NOMO-1 (cell line): Measurements from ENCODE around the gene UCHL5.
"Not testable (repeated sequence)": the region's sequence is repeated elsewhere in the genome, so short reads cannot be mapped to it uniquely, and the experiment has no call there.

Experiments used
- DNase-seq, 2 experiments: peaks; one replicate each; lab custom pipeline; 2025; ENCODE audit not compliant: unreplicated experiment in 2 of 2; lab: John Stamatoyannopoulos, UW

UCHL5 gene

DNA sequence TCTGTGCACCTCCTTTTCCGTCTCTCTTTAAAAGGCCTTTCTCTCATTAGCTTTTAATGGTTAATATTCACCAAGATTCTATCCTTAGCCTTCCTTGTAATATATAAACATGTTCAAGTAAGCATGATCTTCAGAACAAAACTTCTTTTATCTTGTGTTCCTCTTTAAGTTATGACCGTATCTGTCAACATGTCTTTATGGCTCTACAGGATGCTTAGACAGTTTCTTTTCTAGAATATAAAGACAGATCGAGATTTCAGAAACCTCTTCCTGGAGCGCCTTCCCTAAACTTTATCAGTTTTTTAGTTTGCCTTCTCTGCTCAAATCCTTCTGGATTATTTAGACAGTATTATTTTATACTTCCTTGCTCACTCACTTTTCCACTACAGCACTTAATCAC, 7.4 kb upstream of the UCHL5 start:
- DNase-seq: no peak

DNA sequence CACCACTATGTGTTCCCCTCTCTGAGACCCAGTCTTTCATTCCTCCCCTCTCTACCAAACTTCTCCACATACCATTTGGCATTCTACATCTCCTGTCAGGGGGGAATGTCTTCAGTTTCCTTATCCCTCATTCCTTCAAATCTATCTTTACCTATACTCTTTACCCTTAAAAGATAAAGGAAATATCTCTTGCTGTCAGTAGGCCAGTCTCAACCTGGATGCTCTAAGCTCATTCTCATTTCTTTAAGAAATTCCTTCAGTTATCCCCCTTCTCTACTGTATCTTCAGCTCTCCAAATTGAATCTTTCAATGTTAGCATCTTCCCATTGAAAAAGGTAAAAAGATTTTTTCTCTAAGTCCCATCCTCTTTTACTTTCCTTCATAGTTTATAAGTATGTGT, 6.8 kb upstream of the UCHL5 start:
- no peak for DNase-seq

DNA sequence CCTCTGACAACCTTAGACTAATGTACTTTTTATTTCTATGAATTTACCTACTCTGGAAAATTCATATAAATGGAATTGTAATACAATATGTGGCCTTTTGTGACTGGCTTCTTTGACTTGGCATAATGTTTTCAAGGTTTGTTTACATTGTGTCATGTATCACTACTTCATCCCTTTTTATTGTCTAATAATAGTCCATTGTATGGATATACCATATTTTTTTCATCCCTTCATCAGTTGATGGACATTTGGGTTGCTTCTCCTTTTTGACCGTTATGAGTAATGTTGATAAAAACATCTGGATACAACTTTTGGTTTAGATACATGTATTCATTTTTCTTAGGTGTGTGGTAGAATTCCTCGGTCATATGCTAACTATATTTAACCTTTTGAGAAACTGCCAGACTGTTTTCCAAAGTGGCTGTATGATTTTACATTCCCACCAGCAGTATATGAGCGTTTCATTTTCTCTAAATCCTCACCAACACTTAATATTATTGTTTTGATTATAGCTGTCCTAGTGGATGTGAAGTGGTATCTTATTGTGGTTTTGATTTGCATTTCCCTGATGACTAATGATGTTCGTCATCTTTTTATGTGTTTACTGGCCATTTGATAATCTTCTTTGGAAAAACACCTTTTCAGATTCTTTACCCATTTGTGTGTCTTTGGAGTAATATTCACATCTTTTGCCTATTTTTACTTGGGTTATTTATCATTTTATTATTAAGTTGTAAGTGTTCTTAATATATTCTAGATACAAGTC, 3.7 kb upstream of the UCHL5 start:
- no peak for DNase-seq

DNA sequence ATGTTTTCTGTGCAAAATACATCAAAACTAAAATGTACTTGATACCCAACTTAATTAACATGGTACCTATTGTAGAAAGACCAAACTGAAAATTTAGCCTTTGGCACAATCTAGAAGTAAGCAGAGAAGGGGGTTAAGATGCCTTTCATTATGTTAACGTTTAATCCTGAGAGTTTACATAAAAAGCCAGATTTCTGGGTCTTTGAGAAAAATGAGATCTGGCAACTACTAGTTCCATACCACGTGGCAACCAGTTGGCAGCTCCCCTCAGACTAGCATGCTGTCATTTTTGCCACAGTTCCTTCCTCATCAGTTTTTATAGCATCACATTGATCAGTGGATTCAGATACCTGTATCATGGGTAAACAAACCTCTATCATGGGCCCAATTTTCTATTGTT, 1.8 kb upstream of the UCHL5 start:
- DNase-seq: peak in 1 of 2 experiments; percentile 26

DNA sequence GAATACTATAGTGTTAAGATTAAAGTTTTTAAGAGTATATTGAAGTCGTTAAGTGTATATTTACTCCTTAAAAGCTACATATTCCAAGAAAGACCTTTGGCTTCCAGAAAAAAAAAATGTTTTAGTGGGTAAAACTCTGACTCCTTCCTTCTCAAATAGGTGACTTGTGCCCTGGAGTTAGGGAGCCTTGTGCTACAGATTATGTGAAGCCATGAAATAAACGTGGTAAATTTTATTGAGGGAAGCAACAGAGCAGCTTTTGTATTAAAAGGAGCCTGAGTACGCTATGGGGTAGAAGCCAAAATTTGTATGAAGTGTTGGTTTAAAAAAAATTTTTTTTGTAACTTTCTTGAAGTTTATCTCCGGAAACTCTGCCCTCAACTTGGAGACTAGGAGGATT, 1.2 kb upstream of the UCHL5 start:
- no peak for DNase-seq

DNA sequence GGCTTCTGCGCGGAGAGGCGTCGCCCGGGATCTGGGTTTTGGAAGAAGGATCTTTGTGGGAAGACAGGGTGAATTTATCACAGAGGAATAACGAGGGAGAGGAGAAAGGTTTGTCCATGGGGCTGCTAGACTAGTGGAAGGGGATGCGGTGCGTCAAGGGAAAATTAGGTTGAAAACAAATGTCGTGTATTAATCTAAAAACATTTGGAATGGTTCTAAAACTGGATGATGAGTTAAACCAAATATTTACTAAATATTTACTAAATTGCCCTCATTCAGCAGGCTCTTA, 899 bp upstream of the UCHL5 start:
- DNase-seq: no peak

DNA sequence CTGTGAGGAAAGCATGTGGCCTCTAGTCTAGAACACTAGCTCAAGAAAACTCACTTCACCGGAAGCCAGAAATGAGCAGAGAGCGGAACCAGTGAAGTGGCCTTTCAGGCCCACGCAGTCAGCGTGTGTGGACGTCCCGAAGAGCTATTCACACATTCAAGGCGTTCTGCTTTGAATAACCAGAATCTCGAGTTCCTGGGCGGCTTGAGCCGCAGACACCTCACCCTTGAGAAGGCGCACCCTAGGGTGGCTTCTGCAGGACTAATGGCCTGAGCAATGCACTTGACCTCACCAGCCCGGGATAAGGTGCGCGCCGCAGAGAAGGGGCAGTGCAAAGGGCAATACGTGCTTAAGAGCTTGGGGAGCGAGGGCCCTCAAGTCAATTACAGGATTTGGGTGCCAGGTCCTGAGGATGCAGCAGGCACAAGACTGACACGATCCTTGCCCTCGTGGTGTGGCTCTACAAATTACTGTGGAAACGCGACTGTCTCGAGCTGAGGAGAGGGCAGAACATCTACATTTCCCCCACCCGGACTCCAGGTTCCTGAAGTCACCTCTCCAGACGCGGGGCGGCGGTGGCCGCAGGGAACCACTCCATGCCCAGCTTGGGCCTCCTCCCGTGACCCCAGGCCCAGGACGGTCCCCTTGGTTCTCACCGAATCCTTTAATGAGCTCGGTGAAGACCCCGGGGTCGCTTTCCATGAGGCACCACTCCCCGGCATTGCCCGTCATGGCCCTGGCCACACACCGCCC, 455 bp downstream of the UCHL5 start:
- DNase-seq: peak; percentile 40 to 80

DNA sequence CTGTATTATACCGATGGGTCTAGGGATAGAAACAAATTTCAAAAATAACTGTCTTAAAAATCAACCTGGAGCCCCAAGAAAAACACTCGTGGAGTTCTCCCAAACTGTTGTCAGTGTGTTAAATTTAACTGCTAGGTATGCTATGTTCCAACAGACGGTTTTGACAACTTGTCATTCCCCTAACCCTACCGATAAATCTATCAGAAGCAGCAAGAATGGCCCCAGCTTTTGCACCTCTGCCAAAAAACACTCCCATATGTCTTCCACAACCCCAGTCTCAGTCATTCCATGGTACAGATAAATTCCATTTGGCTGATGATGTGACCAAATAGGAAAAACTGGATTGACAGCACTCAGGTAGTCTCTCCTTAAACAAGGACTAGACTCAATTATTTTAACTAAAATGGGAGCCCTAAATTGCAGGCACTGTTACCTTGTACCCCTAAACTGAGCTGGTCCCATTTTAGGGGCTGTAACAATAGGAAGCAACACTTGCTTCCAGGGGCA, 4.9 kb downstream of the UCHL5 start:
- no peak for DNase-seq

DNA sequence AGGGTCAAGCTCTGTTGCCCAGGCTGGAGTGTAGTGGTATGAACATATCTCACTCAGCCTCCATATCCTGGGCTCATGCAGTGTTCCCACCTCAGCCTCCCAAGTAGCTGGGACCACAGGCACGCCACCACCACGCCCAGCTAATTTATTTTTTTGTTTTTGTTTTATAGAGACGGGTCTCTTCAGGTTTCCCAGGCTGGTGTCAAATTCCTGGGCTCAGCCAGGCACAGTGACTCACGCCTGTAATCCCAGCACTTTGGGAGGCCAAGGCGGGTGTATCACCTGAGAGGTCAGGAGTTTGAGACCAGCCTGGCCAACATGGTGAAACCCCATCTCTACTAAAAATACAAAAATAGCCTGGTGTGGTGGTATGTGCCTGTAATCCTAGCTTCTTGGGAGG, 10.2 kb downstream of the UCHL5 start:
- not testable (repeated sequence) for DNase-seq

DNA sequence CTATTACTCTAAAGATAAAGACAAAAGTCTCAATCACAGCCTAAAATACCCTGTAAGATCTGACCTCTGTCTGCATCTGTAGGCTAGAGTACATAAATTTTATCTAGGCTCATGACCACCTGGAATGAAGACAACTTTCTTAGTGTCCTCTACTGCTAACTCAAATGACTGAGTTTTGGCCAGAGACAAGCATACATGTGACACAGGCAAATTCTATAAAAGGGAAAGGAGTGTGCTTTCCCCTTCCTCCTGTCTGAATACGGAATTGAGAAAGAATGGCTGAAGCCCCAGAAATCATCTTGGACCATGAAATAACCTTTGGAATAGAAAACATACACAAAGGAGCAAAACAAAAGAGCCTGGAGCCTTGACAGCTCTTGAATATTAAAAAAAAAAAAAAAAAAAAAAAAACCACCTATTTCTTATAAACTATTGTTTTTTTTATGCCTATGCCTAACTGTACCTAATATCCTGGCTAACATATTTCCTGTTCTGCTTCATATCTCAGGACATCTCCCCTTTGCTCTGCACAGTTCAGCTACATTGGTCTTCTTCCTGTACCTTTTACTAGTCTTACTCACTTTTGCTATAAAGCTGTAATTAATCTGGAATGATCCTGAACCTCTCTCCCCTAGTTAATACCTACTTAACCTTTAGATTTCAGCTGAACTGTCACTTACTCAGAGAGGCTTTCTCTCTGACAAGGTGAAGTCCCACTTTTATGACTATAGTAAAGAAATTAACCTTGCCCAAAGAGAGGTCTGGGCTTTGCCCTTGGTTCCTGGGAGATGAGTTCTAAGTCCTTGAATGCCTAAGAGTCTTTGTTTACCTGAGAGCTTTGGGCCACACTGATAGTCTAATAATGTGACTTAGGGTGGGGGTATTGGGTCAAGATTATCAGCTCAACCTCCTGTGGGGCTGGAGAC, 16.1 kb downstream of the UCHL5 start:
- no peak for DNase-seq

DNA sequence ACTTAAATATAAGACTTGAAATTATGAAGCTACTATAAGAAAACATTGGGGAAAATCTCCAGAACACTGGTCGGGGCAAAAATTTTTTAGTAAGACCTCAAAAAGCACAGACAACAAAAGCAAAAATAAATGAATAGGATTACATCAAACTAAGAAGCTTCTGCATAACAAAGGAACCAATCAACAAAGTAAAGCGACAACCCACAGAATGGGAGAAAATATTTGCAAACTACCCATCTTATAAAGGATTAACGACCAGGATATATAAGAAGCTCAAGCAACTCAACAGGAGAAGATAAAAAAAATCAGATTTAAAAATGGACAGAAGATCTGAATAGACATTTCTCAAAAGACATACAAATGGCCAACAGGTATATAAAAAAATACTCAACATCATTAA, 19.1 kb downstream of the UCHL5 start:
- no peak for DNase-seq

DNA sequence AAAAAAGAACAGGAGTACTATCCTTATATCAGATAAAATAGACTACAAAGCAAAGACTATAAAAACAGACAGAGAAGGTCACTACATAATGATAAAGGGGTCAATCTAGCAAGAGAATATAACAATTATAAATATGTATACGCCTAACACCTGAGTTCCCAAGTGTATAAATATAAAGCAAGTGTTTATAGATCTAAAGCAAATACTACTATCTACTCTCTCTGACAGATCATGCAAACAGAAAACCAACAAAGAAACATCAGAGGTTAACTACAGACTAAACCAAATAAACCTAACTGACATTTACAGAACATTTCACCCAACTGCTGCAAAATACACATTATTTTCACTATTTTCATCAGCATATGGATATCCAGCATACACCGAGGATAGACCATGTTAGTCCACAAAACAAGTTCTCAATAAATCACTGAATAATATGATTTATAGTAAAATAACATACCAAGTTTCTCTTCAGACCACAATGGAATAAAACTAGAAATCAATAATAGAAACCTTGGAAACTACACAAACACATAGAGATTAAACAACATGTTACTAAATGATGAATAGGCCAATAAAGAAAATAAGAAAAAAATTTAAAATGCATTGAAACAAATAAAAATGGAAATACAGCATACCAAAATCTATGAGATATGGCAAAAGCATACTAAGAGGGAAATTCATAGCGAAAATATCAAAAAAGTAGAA, 22.7 kb downstream of the UCHL5 start:
- no peak for DNase-seq

DNA sequence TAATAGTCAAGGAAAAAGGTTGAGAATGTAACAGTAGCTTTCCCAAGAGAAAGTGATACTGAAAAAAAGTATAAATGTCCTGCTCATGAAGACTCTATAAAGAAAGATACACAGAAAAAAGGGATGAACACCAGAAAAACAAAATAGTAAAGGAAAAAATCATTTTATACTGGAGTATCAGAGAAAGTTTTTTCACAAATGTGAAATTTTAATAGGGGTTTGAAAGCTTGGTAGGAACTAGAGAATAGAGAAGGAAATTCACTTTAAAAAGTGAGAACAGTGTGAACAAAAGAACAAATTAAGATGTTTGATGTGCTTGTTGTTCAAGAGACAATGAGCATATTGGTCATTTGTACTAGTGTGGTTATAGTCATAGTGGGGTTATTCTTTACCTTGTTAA, 25.6 kb downstream of the UCHL5 start:
- no peak for DNase-seq

DNA sequence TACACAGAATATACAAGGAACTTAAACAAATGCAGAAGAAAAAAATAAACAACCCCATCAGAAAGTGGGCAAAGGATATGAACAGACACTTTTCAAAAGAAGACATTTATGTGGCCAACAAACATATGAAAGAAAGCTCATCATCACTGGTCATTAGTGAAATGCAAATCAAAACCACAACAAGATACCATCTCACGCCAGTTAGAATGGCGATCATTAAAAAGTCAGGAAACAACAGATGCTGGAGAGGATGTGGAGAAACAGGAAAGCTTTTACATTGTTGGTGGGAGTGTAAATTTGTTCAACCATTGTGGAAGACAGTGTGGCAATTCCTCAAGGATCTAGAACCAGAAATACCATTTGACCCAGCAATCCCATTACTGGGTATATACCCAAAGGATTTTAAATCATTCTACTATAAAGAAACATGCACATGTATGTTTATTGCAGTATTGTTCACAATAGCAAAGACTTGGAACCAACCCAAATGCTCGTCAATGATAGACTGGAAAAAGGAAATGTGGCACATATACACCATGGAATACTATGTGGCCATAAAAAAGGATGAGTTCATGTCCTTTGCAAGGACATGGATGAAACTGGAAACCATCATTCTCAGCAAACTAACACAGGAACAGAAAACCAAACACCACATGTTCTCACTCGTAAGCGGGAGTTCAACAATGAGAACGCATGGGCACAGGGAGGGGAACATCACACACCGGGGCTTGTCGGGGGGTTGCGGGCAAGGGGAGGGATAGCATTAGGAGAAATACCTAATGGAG, 26.3 kb downstream of the UCHL5 start:
- DNase-seq: not testable (repeated sequence)

DNA sequence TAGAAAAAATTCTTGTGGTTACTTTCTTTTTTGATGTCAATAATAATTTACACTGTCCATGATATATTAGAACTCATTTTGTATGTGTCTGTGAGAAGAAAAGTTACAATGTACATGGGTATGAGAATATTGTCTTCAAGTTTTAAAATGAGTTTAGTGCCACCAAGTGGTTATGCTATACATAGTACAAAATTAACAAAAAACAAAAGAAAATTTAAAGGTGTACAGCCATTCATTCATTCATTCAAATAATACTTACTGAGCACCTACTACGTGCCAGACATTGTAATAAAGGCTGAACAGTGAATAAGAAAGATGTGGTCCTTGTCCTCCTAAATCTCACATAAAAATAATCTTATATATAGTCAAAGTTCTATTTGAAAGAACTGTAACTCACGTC, 27.7 kb downstream of the UCHL5 start:
- DNase-seq: peak in 1 of 2 experiments; percentile 11

DNA sequence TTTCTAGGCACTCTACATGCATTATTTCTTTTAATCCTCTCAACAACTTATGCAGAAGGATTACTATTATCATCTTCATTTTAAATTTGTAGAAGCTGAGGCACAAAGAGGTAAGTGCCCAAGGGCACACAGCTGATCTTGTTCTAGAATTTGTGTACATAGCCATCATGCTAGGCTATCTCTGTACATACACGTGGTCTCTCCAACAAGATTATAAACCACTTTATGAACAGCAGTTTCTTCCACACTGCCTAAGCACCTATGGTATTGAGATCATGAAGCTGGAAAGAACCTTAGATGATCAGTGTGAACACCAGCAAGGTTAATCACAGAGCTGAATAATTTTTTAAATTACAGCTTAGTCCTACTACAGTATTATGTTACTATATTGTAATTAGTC, 28.9 kb downstream of the UCHL5 start:
- DNase-seq: no peak

DNA sequence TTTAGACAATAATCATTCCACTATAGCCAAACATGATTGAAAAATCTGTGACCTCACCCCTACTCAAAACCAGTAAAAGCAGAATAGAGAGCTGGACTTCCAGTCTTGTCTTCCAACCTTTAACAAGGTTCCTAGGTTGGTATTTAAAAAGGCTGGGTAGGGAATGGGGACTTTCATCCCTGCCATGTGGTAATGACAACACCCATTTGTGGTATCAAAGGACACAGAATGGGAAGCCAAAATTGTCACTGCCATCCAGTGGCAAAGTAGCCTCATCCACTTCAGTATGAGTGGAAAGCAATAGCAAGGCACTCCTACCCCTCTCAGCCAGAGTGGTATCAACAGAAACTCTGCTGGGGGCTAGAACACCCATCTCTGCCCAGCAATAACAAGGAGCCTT, 33.9 kb downstream of the UCHL5 start:
- no peak for DNase-seq

DNA sequence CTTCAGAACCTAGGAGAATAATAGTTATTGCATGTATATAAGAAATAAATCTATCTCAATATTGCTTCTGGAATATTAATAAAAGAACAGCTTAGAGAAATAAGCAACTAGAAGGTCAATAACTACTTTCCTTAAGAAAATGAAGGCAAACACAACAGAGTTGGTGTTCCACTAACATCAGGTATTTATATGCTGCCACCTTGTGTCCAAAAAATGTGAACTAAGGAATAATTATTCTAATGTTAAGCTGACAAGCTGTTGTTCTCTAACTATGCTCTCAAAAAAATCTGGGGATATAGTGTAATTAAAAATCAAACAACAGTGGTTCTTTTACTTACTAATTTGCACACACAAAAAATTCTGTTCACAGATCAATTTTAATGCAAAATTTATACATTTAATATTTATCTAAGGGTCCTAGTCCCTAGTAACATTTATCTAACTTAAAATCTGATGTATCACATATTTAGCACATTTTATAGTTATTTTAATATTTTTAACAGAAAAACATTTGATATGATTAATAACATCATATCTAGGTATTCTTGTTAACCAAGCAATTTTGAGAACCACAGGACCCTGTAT, 39.6 kb downstream of the UCHL5 start:
- peak in 1 of 2 experiments; percentile 54 for DNase-seq

DNA sequence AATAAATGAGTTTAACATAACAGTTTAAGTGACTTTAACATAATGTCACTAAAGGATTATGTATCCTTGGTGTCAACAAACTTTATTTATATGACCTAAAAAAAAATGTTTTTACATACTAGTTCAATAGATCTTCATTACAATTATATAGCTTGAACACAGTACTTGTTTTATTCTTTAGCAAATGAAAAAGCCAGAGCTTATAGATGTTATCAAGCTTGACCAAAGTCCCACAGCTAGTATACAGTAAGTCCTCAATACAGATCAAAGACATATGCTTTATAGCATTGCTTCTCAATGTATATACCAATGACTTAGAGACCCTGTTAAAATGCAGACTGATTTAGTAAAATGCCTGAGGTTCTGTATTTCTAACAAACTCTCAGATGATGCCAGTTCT, 42.4 kb downstream of the UCHL5 start:
- DNase-seq: no peak

DNA sequence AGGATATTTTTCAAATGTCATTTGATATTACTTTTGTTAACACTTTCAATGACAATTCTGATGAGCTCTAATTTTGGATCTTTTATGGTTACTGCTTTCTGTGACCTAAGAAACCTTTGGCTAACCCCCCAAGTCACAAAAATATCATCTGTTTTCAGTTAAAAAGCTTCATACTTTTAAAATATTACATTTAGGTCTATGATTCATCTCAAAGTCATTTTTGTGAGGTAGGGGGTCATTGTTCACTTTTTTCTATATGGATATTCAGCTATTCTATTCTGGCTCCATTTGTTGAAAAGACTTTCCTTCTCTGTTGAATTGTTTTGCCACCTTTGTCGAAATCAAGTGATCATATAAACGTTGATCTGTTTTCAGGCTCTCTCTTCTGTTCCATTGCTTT, 44.8 kb downstream of the UCHL5 start:
- DNase-seq: no peak
